ENCODE results near the gene AKNA. TPM values are rescaled to one million over a fixed set of nuclear protein-coding genes. Genes with fewer than 3 reads are reported as not detected.

Gene AKNA
- total RNA-seq, 1 donor from 2014 or later = 43.1 TPM

- Mint-ChIP-seq H3K4me3 (ENCODE audit: unreplicated experiment) (no peak overlapping the region), H3K27ac (ENCODE audit: unreplicated experiment) (no peak overlapping the region), H3K4me1 (ENCODE audit: low read depth) (peaks cover 8% of the 10 kb centered on the region), H3K36me3 (ENCODE audit: low read depth) (peaks cover 55% of the 10 kb centered on the region), H3K9me3 (ENCODE audit: low read depth) (no peaks in the 10 kb centered on the region), H3K27me3 (ENCODE audit: low read depth) (no peaks in the 10 kb centered on the region)
- TF ChIP-seq CTCF (IDR thresholded peaks at IDR 0.05) = no peak
- peak; percentile 44 for DNase-seq (ENCODE audit: low spot score)
Measured at GRCh38 chr9:114343471-114344187, 44.2 kb downstream of the AKNA start.

- Mint-ChIP-seq H3K27ac (ENCODE audit: unreplicated experiment) (no peak overlapping the region), H3K36me3 (ENCODE audit: low read depth) (peaks cover 53% of the 10 kb centered on the region), H3K9me3 (ENCODE audit: low read depth) (no peaks in the 10 kb centered on the region), H3K4me3 (ENCODE audit: unreplicated experiment) (no peak overlapping the region), H3K4me1 (ENCODE audit: low read depth) (peaks cover under 1% of the 10 kb centered on the region), H3K27me3 (ENCODE audit: low read depth) (no peaks in the 10 kb centered on the region)
- no peak for TF ChIP-seq CTCF (IDR thresholded peaks at IDR 0.05)
- DNase-seq (ENCODE audit: low spot score) = no peak
Measured at GRCh38 chr9:114342755-114343440, 44.9 kb downstream of the AKNA start.

GRCh38 chr9:114341991-114342390, 45.8 kb downstream of the AKNA start:
- TF ChIP-seq CTCF (IDR thresholded peaks at IDR 0.05) = no peak
- peak; percentile 48 for DNase-seq (ENCODE audit: low spot score)
- no peak overlapping the region for H3K4me3 Mint-ChIP-seq (ENCODE audit: unreplicated experiment)
- H3K27ac Mint-ChIP-seq (ENCODE audit: unreplicated experiment) = no peak overlapping the region
- no peaks in the 10 kb centered on the region for H3K27me3 Mint-ChIP-seq (ENCODE audit: low read depth)
- H3K36me3 Mint-ChIP-seq (ENCODE audit: low read depth) = peaks cover 54% of the 10 kb centered on the region
- no peaks in the 10 kb centered on the region for H3K9me3 Mint-ChIP-seq (ENCODE audit: low read depth)
- no peaks in the 10 kb centered on the region for H3K4me1 Mint-ChIP-seq (ENCODE audit: low read depth)

- Mint-ChIP-seq H3K4me1 (ENCODE audit: low read depth) (no peaks in the 10 kb centered on the region), H3K36me3 (ENCODE audit: low read depth) (peaks cover 54% of the 10 kb centered on the region), H3K4me3 (ENCODE audit: unreplicated experiment) (no peak overlapping the region), H3K27ac (ENCODE audit: unreplicated experiment) (no peak overlapping the region), H3K27me3 (ENCODE audit: low read depth) (no peaks in the 10 kb centered on the region), H3K9me3 (ENCODE audit: low read depth) (no peaks in the 10 kb centered on the region)
- peak; percentile 49 for DNase-seq (ENCODE audit: low spot score)
- no peak for TF ChIP-seq CTCF (IDR thresholded peaks at IDR 0.05)
Measured at GRCh38 chr9:114341152-114341830, 46.5 kb downstream of the AKNA start.

- H3K9me3 Mint-ChIP-seq (ENCODE audit: low read depth) = no peaks in the 10 kb centered on the region
- peaks cover 52% of the 10 kb centered on the region for H3K36me3 Mint-ChIP-seq (ENCODE audit: low read depth)
- peak; percentile 87 for TF ChIP-seq CTCF (IDR thresholded peaks at IDR 0.05)
- H3K4me1 Mint-ChIP-seq (ENCODE audit: low read depth) = no peaks in the 10 kb centered on the region
- no peak for DNase-seq (ENCODE audit: low spot score)
- H3K4me3 Mint-ChIP-seq (ENCODE audit: unreplicated experiment) = no peak overlapping the region
- no peaks in the 10 kb centered on the region for H3K27me3 Mint-ChIP-seq (ENCODE audit: low read depth)
- no peak overlapping the region for H3K27ac Mint-ChIP-seq (ENCODE audit: unreplicated experiment)
Measured at GRCh38 chr9:114339130-114339908, 48.5 kb downstream of the AKNA start.

All from chondrocyte (in vitro differentiated cells).